Heart right ventricle (tissue), 16 donors: ENCODE data around the gene RAP1B. TPM values are rescaled to one million over a fixed set of nuclear protein-coding genes. Genes with fewer than 3 reads are reported as not detected.

Experiments
- ATAC-seq, 8 donors: fragments of 200-7000 bp; cut with Tn5 transposase; one replicate each; pipeline ENCODE4 v1.9.1; 2020; ENCODE audit warnings: mild to moderate bottlenecking in 8 of 8, moderate library complexity in 8 of 8, moderate number of reproducible peaks in 1 of 8
- DNase-seq, 2 donors: peaks; one replicate each; pipeline ENCODE4 v3.0.0-alpha.2; 2020
- H3K27ac ChIP-seq, 10 donors: fragments of 200-600 bp; sonication (generic) in 2 of 10; one replicate each; pipeline versions ENCODE4 v1.5.0 to v1.8.0; 2020 to 2022; ENCODE audit warnings: mild to moderate bottlenecking in 3 of 10
- H3K27me3 ChIP-seq, 7 donors: fragments of 200-600 bp; one replicate each; pipeline ENCODE4 v1.8.0; 2021 to 2022; ENCODE audit warnings: mild to moderate bottlenecking in 2 of 7
- H3K36me3 ChIP-seq, 9 donors: fragments of 200-600 bp; sonication (generic) in 1 of 9; one replicate each; pipeline versions ENCODE4 v1.5.0 to v1.8.0; 2020 to 2022; ENCODE audit warnings: mild to moderate bottlenecking in 2 of 9
- H3K4me1 ChIP-seq, 9 donors: fragments of 200-600 bp; sonication (generic) in 1 of 9; one replicate each; pipeline versions ENCODE4 v1.5.0 to v1.8.0; 2020 to 2022; ENCODE audit warnings: mild to moderate bottlenecking in 4 of 9
- H3K4me3 ChIP-seq, 10 donors: fragments of 200-600 bp; sonication (generic) in 2 of 10; one replicate each; pipeline versions ENCODE4 v1.5.0 to v1.8.0; 2020 to 2022; ENCODE audit warnings: mild to moderate bottlenecking in 7 of 10, moderate library complexity in 2 of 10
- H3K9me3 ChIP-seq, 11 donors: fragments of 200-600 bp in 10 of 11; sonication (generic) in 2 of 11; one replicate each; pipeline versions ENCODE4 v1.5.0 to v1.8.0; 2013 to 2022; ENCODE audit warnings: mild to moderate bottlenecking in 2 of 11, control low read depth in 1 of 11, moderate library complexity in 1 of 11
- CTCF ChIP-seq, 9 donors: fragments of 200-600 bp; sonication (generic) in 2 of 9; IDR thresholded peaks; one replicate each; pipeline versions ENCODE4 v1.5.0 to v1.8.0; 2021 to 2022; ENCODE audit warnings: antibody characterized with exemption in 9 of 9, mild to moderate bottlenecking in 5 of 9, moderate library complexity in 1 of 9
- WGBS, 2 donors: extraction: QIAGEN DNeasy Blood & Tissue Kit; methylation state at CpG; one replicate each; pipeline ENCODE4 v1.1.7; 2013; ENCODE audit warnings: inconsistent platforms in 1 of 2; 5-methylcytosine and 5-hydroxymethylcytosine counted together
- intact Hi-C, 10 donors: fragments of 100-400 bp; cut with DNase I; formaldehyde crosslinking; loops; one replicate each; pipeline versions ENCODE4 v1.11.1 to v1.14.2; 2022
- polyA plus RNA-seq, 2 donors: library from polyadenylated mRNA; stranded (reverse); fragments of 200-250 nt; gene quantifications; one replicate each; pipeline ENCODE4 v1.2.3, GENCODE V29; 2013
- total RNA-seq, 10 donors: library from RNA; stranded (reverse); fragmentation: NEBNext Ultra II Directional in 3 of 10; extraction: Animal tissue kit (Norgen Biotek cat#: 25700) in 3 of 10; gene quantifications; one replicate each; pipeline versions ENCODE4 v1.2.1 to v1.2.4, GENCODE V29; 2021 to 2023
- donor health status: Arrhythmogenic right ventricular cardiomyopathy.
- donor health status: ischemic (EF 13 %, LVEDD 7.1; RV severe dilation, severe dysfunction).
- donor health status: healthy with polysubstance abuse.
- donor health status: DM: no; HTN: yes; CAD: no.
- donor health status: DM: no; HTN: no; CAD: no.
- donor health status: ischemic (EF 25% LVEDD 6.9; RV normal size, moderate dysfunction).
- donor health status: ischemic (EF 25% LVEDD 5.7; RV mildly dilated, moderate dysfunction).
- donor health status: healthy.
- donor health status: DM: yes; HTN: yes; CAD: no.
- donor health status: Ischemic cardiomyopathy.
- donor health status: ischemic (EF 35%, LVEDD 5.7; RV mildly dilated, moderate dysfunction).
- donor health status: nonischemic (EF 11% LVEDD 7.7; RV severe dilation, severe dysfunction).
- donor health status: DM: yes; HTN: yes; CAD: no.
- donor health status: PGD.
- donor health status: ischemic (EF 29% LVEDD 5.4; RV normal size, mild dysfunction).
- donor health status: nonischemic (EF 23%, LVEDD 6.1; RV moderate dilation, normal function).

The RAP1B gene
- total and polyA plus RNA-seq, 12 donors = 38.1 to 81.2 (median 43.2) TPM

GRCh38 chr12:68585966-68586365 lies 24.7 kb upstream of the RAP1B start:
- TF ChIP-seq CTCF (IDR thresholded peaks at IDR 0.05) = no peak
- WGBS, 2 donors = 92 to 97% methylated on average over 5 of the region's 5 CpGs

GRCh38 chr12:68587448-68587873 lies 23.2 kb upstream of the RAP1B start:
- Histone ChIP-seq H3K9me3 (peaks cover 0 to 25% (median 12%) of the 10 kb centered on the region in 11 donors), H3K27ac (no peak overlapping the region), H3K36me3 (no peaks in the 10 kb centered on the region), H3K4me1 (peaks cover 0 to 7% (median 0%) of the 10 kb centered on the region in 9 donors), H3K27me3 (no peaks in the 10 kb centered on the region), H3K4me3 (no peak overlapping the region)
- DNase-seq = no peak
- no peak for ATAC-seq
- intact Hi-C loops = no loop called here
- no peak for TF ChIP-seq CTCF (IDR thresholded peaks at IDR 0.05)
- WGBS, 2 donors = 84 to 94% methylated on average over 3 of the region's 3 CpGs

More at GRCh38 chr12:68585966-68586365, 24.7 kb upstream of the RAP1B start:
- Histone ChIP-seq H3K4me3 (no peak overlapping the region), H3K9me3 (peaks cover 0 to 24% (median 12%) of the 10 kb centered on the region in 11 donors), H3K27me3 (no peaks in the 10 kb centered on the region), H3K4me1 (peaks cover 0 to 7% (median 0%) of the 10 kb centered on the region in 9 donors), H3K27ac (no peak overlapping the region), H3K36me3 (no peaks in the 10 kb centered on the region)
- intact Hi-C loops = no loop called here
- DNase-seq (no peak), ATAC-seq (no peak)

GRCh38 chr12:68589194-68589593 lies 21.5 kb upstream of the RAP1B start:
- H3K27ac ChIP-seq = no peak overlapping the region
- ATAC-seq (no peak), DNase-seq (no peak)
- peaks cover 0 to 39% (median 13%) of the 10 kb centered on the region in 11 donors for H3K9me3 ChIP-seq
- TF ChIP-seq CTCF (IDR thresholded peaks at IDR 0.05) = no peak
- WGBS, 2 donors = 87 to 92% methylated on average over 3 of the region's 3 CpGs
- H3K36me3 ChIP-seq = no peaks in the 10 kb centered on the region
- no peaks in the 10 kb centered on the region for H3K27me3 ChIP-seq
- H3K4me3 ChIP-seq = no peak overlapping the region
- H3K4me1 ChIP-seq = peaks cover 0 to 7% (median 0%) of the 10 kb centered on the region in 9 donors
- intact Hi-C loops = no loop called here

GRCh38 chr12:68591734-68592418 lies 18.8 kb upstream of the RAP1B start:
- TF ChIP-seq CTCF (IDR thresholded peaks at IDR 0.05) = no peak
- 77 to 79% methylated on average over 6 of the region's 6 CpGs for WGBS, 2 donors

More at GRCh38 chr12:68591734-68592418, 18.8 kb upstream of the RAP1B start:
- ATAC-seq (no peak), DNase-seq (no peak)
- Histone ChIP-seq H3K9me3 (peaks cover 0 to 39% (median 13%) of the 10 kb centered on the region in 11 donors), H3K27me3 (no peaks in the 10 kb centered on the region), H3K4me3 (no peak overlapping the region), H3K4me1 (peaks cover 0 to 7% (median 0%) of the 10 kb centered on the region in 9 donors), H3K27ac (no peak overlapping the region), H3K36me3 (no peaks in the 10 kb centered on the region)
- intact Hi-C loops = no loop called here
